ENCODE measurements around the gene MYO1B. TPM values are rescaled to one million over a fixed set of nuclear protein-coding genes. Genes with fewer than 3 reads are reported as not detected.

MYO1B gene
- total RNA-seq, 6 donors from 2014 or later, result 112 to 311 (median 137) TPM

GRCh38 chr2:191276792-191277465 is 31.7 kb downstream of the MYO1B start:
- Histone ChIP-seq H3K4me3 (no peak overlapping the region), H3K4me1 (peaks cover 0 to 11% (median 0%) of the 10 kb centered on the region in 4 donors), H3K9me3 (no peaks in the 10 kb centered on the region), H3K36me3 (peaks cover 0 to 7% (median 5%) of the 10 kb centered on the region in 4 donors), H3K27me3 (no peaks in the 10 kb centered on the region), H3K27ac (no peak overlapping the region)
- DNase-seq (no peak), ATAC-seq (ENCODE audit: low FRiP score in 2 of 2) (no peak)
- TF ChIP-seq CTCF (IDR thresholded peaks at IDR 0.05) (no peak), EP300 (IDR thresholded peaks at IDR 0.05) (no peak), POLR2AphosphoS5 (IDR thresholded peaks at IDR 0.05) (no peak), POLR2A (IDR thresholded peaks at IDR 0.05) (no peak)
- WGBS, 2 donors, result 80 to 91% methylated on average over 5 of the region's 5 CpGs

- no peak for TF ChIP-seq EP300 (IDR thresholded peaks at IDR 0.05)
- no peak for TF ChIP-seq CTCF (IDR thresholded peaks at IDR 0.05)
- no peak for TF ChIP-seq POLR2AphosphoS5 (IDR thresholded peaks at IDR 0.05)
- no peak for TF ChIP-seq POLR2A (IDR thresholded peaks at IDR 0.05)
- no peaks in the 10 kb centered on the region for H3K9me3 ChIP-seq
- WGBS, 2 donors, result 96 to 97% methylated on average over 7 of the region's 7 CpGs
- H3K27ac ChIP-seq, result no peak overlapping the region
- no peaks in the 10 kb centered on the region for H3K27me3 ChIP-seq
- no peak overlapping the region for H3K4me3 ChIP-seq
- DNase-seq, result no peak
- H3K36me3 ChIP-seq, result peaks cover 0 to 7% (median 5%) of the 10 kb centered on the region in 4 donors
- no peaks in the 10 kb centered on the region for H3K4me1 ChIP-seq
- no peak for ATAC-seq (ENCODE audit: low FRiP score in 2 of 2)
Observed at GRCh38 chr2:191280290-191280689, 35.1 kb downstream of the MYO1B start.

- Histone ChIP-seq H3K4me1 (no peaks in the 10 kb centered on the region), H3K36me3 (peaks cover 0 to 7% (median 5%) of the 10 kb centered on the region in 4 donors), H3K9me3 (no peaks in the 10 kb centered on the region), H3K27ac (no peak overlapping the region), H3K27me3 (no peaks in the 10 kb centered on the region), H3K4me3 (no peak overlapping the region)
- ATAC-seq (ENCODE audit: low FRiP score in 2 of 2), result no peak
- WGBS, 2 donors, result 84 to 88% methylated on average over 11 to 13 of the region's 13 CpGs
- no peak for TF ChIP-seq POLR2A (IDR thresholded peaks at IDR 0.05)
- no peak for TF ChIP-seq CTCF (IDR thresholded peaks at IDR 0.05)
- TF ChIP-seq EP300 (IDR thresholded peaks at IDR 0.05), result no peak
- TF ChIP-seq POLR2AphosphoS5 (IDR thresholded peaks at IDR 0.05), result no peak
- no peak for DNase-seq
Observed at GRCh38 chr2:191280834-191281756, 35.9 kb downstream of the MYO1B start.

- Histone ChIP-seq H3K4me1 (peaks cover 0 to 4% (median 2%) of the 10 kb centered on the region in 4 donors), H3K9me3 (no peaks in the 10 kb centered on the region), H3K4me3 (no peak overlapping the region), H3K27ac (no peak overlapping the region), H3K36me3 (no peaks in the 10 kb centered on the region), H3K27me3 (no peaks in the 10 kb centered on the region)
- 84 to 86% methylated on average over 11 of the region's 11 CpGs for WGBS, 2 donors
- DNase-seq, result peak in 1 of 2 donors; percentile 53
- no peak for ATAC-seq (ENCODE audit: low FRiP score in 2 of 2)
- TF ChIP-seq POLR2A (IDR thresholded peaks at IDR 0.05) (no peak), EP300 (IDR thresholded peaks at IDR 0.05) (no peak), POLR2AphosphoS5 (IDR thresholded peaks at IDR 0.05) (no peak), CTCF (IDR thresholded peaks at IDR 0.05) (no peak)
Observed at GRCh38 chr2:191285252-191285651, 40.0 kb downstream of the MYO1B start.

Data from upper lobe of left lung (tissue), 6 donors.